ENCODE data around the gene ACP4. TPM values are rescaled to one million over a fixed set of nuclear protein-coding genes. Genes with fewer than 3 reads are reported as not detected.

The ACP4 gene
- total RNA-seq, 1 donor, result not detected

GRCh38 chr19:50843701-50844221 is 53.5 kb downstream of the ACP4 start:
- no peak overlapping the region for H2AFZ ChIP-seq (ENCODE audit: low read length)
- no peak overlapping the region for H3K4me3 ChIP-seq (ENCODE audit: insufficient read depth, low read length)
- H3K79me2 ChIP-seq (ENCODE audit: insufficient read depth, low read length), result no peaks in the 10 kb centered on the region
- H3K9me3 ChIP-seq (ENCODE audit: low read depth, low read length), result no peaks in the 10 kb centered on the region
- H3K4me1 ChIP-seq (ENCODE audit: insufficient read depth, low read length), result no peaks in the 10 kb centered on the region
- H3K36me3 ChIP-seq (ENCODE audit: insufficient read depth, low read length), result no peaks in the 10 kb centered on the region
- no peaks in the 10 kb centered on the region for H4K20me1 ChIP-seq (ENCODE audit: insufficient read depth, low read length)
- TF ChIP-seq, protein P1, sequence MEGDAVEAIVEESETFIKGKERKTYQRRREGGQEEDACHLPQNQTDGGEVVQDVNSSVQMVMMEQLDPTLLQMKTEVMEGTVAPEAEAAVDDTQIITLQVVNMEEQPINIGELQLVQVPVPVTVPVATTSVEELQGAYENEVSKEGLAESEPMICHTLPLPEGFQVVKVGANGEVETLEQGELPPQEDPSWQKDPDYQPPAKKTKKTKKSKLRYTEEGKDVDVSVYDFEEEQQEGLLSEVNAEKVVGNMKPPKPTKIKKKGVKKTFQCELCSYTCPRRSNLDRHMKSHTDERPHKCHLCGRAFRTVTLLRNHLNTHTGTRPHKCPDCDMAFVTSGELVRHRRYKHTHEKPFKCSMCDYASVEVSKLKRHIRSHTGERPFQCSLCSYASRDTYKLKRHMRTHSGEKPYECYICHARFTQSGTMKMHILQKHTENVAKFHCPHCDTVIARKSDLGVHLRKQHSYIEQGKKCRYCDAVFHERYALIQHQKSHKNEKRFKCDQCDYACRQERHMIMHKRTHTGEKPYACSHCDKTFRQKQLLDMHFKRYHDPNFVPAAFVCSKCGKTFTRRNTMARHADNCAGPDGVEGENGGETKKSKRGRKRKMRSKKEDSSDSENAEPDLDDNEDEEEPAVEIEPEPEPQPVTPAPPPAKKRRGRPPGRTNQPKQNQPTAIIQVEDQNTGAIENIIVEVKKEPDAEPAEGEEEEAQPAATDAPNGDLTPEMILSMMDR (IDR thresholded peaks at IDR 0.05; ENCODE audit: extremely low read depth, low read depth, low read length), result no peak
- no peak overlapping the region for H3K4me2 ChIP-seq (ENCODE audit: insufficient read depth, low read length)
- DNase-seq (ENCODE audit: insufficient read length, low spot score, missing footprints), result no peak
- H3K27me3 ChIP-seq (ENCODE audit: insufficient read depth, low read length), result no peaks in the 10 kb centered on the region
- no peak overlapping the region for H3K27ac ChIP-seq (ENCODE audit: low read depth, low read length)

- Histone ChIP-seq H3K9me3 (ENCODE audit: low read depth, low read length) (no peaks in the 10 kb centered on the region), H3K27ac (ENCODE audit: low read depth, low read length) (no peak overlapping the region), H3K79me2 (ENCODE audit: insufficient read depth, low read length) (no peaks in the 10 kb centered on the region), H3K4me1 (ENCODE audit: insufficient read depth, low read length) (no peaks in the 10 kb centered on the region), H3K4me2 (ENCODE audit: insufficient read depth, low read length) (no peak overlapping the region), H2AFZ (ENCODE audit: low read length) (no peak overlapping the region), H4K20me1 (ENCODE audit: insufficient read depth, low read length) (no peaks in the 10 kb centered on the region), H3K4me3 (ENCODE audit: insufficient read depth, low read length) (no peak overlapping the region), H3K27me3 (ENCODE audit: insufficient read depth, low read length) (no peaks in the 10 kb centered on the region), H3K36me3 (ENCODE audit: insufficient read depth, low read length) (no peaks in the 10 kb centered on the region)
- no peak for DNase-seq (ENCODE audit: insufficient read length, low spot score, missing footprints)
- TF ChIP-seq, protein P1 (IDR thresholded peaks at IDR 0.05; ENCODE audit: extremely low read depth, low read depth, low read length), result no peak
These were observed 54.2 kb downstream of the ACP4 start for GRCh38 chr19:50844296-50844935.

Small RNAs within 50 kb of the gene (small RNA-seq; reads per million reads assigned to genes)
- gene SNORD88A (73.5 reads per million, percentile 97 among the genes with 10 or more reads in this experiment), gene SNORD88B (not detected), gene SNORD88C (not detected)

Other genes starting within 250 kb of the ACP4 start
- not detected in 2 replicates for gene LRRC4B, start 222.0 kb upstream of the ACP4 start, total RNA-seq
- 0.36 TPM in 1 of 2 replicates, not detected in the other for gene SYT3, start 150.5 kb upstream of the ACP4 start, total RNA-seq
- not detected in 2 replicates for gene C19orf81, start 141.0 kb upstream of the ACP4 start, total RNA-seq
- 0.88 and 1.1 TPM in 2 replicates for gene SHANK1, start 70.6 kb upstream of the ACP4 start, total RNA-seq
- gene CLEC11A, start 67.1 kb upstream of the ACP4 start, total RNA-seq, result 19.7 and 23.5 TPM in 2 replicates
- gene GPR32, start 20.0 kb upstream of the ACP4 start, total RNA-seq, result not detected in 2 replicates
- gene KLK1, start 33.4 kb downstream of the ACP4 start, total RNA-seq, result not detected in 2 replicates
- not detected in 2 replicates for gene KLK15, start 43.2 kb downstream of the ACP4 start, total RNA-seq
- gene KLK3, start 64.5 kb downstream of the ACP4 start, total RNA-seq, result not detected in 2 replicates
- gene KLK2, start 83.0 kb downstream of the ACP4 start, total RNA-seq, result not detected in 2 replicates
- gene KLK4, start 121.0 kb downstream of the ACP4 start, total RNA-seq, result 0.29 TPM in 1 of 2 replicates, not detected in the other
- gene KLK5, start 162.6 kb downstream of the ACP4 start, total RNA-seq, result not detected in 2 replicates
- gene KLK6, start 179.2 kb downstream of the ACP4 start, total RNA-seq, result not detected in 2 replicates
- gene KLK7, start 193.5 kb downstream of the ACP4 start, total RNA-seq, result not detected in 2 replicates
- not detected in 2 replicates for gene KLK8, start 211.2 kb downstream of the ACP4 start, total RNA-seq
- not detected in 2 replicates for gene KLK10, start 229.3 kb downstream of the ACP4 start, total RNA-seq
- gene KLK11, start 236.2 kb downstream of the ACP4 start, total RNA-seq, result not detected in 2 replicates
- not detected in 2 replicates for gene KLK12, start 244.6 kb downstream of the ACP4 start, total RNA-seq